Measurements from ENCODE around the gene POU2AF1.

GRCh38 chr11:111399187-111400031, 20.3 kb upstream of the POU2AF1 start:
- TF ChIP-seq EZH2phosphoT487 (IDR thresholded peaks at IDR 0.05; ENCODE audit: unreplicated experiment) (no peak), CTCF (conservative IDR thresholded peaks at IDR 0.05; ENCODE audit: low read depth in 2 of 2) (peak in 1 of 2 experiments; percentile 25; a peak in 1 of 4 replicates)

Data from GM23338 (cell line).